Stimulated activated CD4-positive, alpha-beta T cell treated with anti-CD3 and anti-CD28 coated beads, Interleukin-12 subunit alpha, Interleukin-12 subunit beta, amount 100 ng/mL, for 24 hours (primary cell): ENCODE measurements around the gene ELF2.
"Not testable (repeated sequence)": the region's sequence is repeated elsewhere in the genome, so short reads cannot be mapped to it uniquely, and the experiment has no call there.

Source experiments
- DNase-seq, 2 experiments: peaks; one replicate each; pipeline ENCODE4 v3.0.0-alpha.2; 2020; ENCODE audit warnings: low read depth in 2 of 2

Gene ELF2

DNA sequence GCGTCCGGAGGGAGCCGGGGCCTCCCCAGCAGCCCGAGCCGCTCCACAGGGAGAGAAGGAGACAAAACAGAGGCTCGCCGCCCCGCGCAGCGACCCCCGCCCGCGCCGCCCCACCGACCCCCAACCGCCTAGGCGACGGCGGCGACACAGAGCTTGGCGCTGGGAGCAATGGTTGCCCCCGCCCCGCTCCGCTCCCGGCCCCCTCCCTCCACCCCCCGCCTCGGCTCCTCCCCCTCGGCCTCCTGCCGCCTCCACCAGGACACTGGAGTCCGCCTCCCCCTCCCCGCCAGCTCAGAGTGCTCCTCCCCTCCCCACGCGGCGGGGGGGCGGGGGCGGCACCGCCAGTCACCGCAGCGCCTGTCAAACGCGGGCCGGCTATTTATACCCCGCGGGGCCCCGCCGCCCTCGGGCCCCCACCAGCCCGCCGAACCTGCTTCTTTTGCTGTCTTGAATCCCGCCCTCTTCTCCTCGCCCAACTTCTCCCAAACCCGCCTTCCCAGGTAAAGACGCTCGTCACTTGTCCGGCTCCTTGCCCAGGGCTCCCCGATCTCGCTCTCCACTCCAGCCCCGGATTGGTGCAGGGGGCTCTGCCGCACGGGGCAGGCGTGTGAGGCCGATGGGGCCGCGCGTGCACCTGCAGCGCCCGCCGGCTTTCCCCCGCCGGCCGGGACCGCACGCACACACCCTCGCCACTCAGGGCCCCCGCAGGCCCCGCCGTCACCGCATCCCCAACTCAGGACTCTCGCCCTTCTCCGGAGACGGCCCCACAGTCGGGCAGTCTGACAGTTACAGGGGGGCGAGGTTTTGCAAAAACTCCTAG lies at the start of gene ELF2:
Gene ELF2 (minus strand): TSS at position 170 of the 820 bp plus-strand sequence. CDS start 39,517 bp downstream, outside the sequence.
- DNase-seq, result peak; percentile 67 to 75

DNA sequence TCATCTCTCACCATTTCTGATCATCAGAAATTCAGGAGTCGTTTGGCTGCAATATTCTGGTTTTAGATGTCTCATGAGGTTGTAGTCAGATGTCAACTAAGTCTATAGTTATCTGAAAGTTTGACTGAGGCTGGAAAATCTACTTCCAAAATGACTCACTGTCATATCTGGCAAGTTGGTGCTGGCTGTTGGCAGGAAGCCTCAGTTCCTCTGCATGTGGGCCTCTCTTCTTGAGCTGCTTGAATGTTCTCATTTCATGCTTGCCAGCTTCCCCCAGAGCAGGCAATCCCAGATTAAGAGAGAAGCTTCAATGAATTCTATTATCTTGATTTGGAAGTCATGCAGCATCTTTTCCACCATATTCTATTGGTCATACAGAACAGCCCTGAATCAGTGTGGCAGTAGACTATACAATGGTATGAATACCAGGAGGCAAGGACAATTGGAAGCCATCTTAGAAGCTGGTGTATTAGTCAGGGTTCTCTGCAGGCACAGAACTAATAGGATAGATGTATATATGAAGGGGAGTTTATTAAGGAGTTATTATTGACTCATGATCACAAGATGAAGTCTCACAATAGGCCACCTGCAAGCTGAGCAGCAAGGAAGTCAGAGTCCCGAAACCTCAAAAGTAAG lies 46.8 kb upstream of the ELF2 start:
- DNase-seq, result peak in 1 of 2 experiments; percentile 8

DNA sequence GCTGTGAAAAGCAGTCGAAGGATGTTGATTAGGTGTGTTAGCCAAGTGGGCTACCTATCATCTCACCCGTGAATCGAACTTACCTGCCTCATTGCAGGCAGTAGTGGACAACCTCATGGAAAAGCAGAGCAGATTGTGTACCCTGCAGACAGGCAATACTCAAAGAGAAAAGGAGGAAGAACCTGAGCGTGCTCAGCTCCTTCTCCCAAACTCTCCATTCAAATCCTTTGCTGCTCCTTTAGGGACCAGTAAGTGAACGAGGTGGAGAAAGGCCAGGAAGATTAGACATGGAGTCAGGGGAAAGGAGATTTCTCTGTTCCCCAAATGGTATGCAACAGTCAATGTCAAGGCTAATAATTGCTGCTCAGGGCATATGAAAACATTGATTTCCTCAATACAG lies 45.2 kb upstream of the ELF2 start:
- no peak for DNase-seq

DNA sequence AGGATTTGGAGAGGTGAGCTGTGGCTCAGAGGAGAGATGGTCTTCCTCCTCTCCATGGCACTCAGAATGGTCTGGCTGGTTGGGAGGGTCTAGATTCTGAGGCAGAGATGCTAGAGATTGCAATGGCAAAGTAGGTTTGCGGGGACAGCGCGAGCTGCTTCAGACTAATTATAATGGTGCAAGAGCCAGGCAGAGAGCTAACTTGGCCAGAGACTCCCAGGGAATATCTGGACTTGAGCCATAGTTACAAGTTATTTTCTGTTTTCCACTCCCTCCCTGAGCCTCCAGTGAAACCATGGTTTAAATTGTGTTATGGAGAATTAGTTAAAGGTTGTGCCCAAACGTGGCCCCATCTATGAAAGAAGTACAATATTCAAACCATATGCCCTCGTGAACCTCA lies 44.7 kb upstream of the ELF2 start:
- DNase-seq, result no peak

DNA sequence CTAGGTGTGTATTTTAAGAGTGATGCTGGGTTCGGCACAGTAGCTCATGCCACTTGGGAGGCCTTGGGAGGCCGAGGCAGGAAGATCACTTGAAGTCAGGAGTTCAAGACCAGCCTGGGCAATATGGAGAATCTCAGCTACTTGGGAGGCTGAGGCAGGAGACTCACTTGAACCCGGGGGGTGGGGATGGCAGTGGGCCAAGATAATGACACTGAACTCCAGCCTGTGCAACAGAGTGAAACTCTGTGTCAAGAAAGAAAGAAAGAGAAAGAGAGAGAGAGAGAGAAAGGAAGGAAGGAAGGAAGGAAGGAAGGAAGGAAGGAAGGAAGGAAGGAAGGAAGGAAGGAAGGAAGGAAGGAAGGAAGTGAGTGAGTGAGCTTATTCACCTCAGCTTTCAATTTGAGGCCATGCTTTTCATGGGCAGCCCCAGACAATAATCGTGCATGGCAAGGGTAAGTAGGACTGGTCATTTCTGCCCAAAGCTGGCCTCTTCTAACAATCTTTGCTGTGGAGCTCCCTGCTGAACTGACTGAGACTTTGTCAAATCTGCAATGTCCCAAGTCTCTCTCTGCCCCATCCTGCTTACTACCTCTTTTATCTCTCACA lies 42.5 kb upstream of the ELF2 start:
- DNase-seq, result no peak

DNA sequence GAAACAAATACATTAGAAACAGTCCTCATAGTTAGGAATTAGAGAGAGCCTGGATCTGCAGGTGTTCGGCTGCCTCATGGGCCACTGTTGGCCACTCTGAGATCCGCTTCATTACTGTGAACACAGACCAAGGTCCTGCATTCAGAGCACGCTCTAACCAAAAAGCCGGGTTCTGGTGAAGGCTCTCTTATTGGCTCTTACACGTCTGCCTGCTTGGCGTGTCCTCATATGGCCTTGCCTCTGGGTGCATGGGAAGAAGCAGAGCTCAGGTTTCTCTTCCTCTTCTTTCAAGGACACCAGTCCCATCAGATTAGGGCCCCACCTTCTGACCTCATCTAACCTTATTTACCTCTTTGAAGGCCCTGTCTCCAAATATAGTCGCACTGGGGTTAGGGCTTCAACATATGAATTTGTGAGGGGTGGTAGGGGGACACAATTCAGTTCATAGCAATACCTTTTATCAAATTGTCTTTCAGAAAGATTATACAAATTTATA lies 37.1 kb upstream of the ELF2 start:
- DNase-seq, result no peak

DNA sequence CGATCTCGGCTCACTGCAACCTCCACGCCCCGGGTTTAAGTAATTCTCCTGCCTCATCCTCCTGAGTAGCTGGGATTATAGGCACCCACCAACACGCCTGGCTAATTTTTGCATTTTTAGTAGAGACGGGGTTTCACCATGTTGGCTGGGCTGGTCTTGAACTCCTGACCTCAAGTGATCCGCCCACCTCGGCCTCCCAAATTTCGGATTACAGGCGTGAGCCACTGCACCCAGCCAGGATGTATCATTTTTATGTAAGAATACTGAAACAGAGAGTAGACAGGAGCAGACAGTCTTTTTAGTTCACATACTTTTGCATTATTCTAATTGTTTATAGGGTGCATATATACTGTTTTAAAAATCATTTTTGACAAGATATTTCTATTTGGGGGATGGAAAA lies 36.6 kb upstream of the ELF2 start:
- not testable (repeated sequence) for DNase-seq

DNA sequence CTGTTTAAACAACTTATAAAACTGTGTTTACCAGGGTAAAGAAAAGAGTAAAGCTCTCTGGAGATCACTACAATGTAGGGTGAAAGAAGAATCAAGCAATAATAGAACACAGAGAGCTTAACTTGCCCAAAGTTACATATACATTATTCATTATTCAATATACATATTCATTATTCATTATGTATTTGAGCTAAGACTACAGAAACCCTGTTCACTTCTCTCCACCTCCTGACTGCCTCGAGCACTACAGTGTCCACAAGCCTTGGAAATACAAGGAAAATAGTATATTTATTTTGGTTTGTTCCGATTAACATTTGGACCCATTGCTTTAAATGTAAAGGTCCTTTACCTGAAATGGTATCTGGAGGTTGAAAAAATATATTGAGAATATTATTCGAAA lies 35.9 kb upstream of the ELF2 start:
- no peak for DNase-seq

DNA sequence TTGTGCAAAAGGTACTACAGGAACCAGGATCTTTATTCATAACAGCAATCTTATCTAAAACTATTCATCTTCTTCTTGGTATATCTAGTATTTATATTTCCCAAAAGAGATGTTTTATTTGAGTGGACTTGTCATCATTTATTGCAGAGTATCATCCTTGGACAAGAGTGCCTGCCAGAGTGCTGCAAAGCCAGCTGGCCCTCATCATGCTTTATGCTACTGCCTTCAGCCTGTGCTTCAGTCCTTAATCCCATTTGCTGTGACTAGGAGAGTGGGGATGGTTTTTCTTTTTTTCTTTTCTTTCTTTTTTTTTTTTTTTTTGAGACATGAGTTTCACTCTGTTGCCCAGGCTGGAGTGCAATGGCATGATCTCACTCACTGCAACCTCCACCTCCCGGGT lies 33.5 kb upstream of the ELF2 start:
- no peak for DNase-seq

DNA sequence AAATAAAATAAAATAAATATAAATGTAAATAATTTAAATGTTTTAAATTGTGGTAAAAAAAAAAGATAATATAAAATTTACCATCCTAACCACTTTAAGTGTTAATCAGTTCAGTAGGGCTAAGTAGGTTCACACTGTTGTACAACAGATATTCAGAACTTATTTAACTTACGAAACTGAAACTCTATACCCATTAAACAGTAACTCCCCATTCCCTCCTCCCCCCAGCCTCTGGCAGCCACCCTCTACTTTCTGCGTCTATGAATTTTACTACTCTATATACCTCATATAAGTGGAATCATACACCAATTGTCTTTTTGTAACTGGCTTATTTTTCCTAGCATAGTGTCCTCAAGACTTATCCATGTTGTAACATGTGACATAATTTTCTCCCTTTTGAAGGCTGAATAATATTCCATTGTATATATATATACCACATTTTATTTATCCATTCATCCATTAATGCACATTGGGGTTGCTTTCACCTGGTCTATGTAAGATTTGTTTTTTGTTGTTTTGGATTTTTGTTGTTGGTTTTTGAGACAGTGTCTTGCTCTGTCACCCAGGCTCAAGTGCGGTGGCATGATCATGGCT lies 32.5 kb upstream of the ELF2 start:
- no peak for DNase-seq

DNA sequence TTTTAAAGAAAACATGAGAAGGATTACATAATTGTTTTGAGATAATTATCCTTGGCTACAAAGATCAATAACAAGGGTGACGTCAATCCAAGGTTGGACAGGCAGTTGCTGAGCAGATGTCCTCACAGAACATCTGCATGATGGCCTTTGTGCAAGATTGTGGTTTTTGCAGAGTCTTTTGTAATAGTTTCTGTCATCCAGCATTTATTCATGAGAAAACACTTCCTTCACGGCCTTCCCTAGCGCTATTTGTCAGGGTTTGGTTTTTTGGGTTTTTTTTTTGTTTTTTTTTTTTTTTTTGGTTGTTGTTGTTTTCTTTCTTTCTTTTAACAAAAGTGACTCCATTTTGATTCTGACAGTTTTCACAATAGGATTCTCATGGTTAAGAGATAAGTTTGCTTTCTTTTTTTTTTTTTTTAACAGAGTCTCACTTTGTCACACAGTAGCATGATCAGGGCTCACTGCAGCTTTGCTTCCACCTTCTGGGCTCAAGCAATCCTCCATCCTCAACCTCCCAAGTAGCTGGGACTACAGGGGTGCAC lies 31.5 kb upstream of the ELF2 start:
- no peak for DNase-seq

DNA sequence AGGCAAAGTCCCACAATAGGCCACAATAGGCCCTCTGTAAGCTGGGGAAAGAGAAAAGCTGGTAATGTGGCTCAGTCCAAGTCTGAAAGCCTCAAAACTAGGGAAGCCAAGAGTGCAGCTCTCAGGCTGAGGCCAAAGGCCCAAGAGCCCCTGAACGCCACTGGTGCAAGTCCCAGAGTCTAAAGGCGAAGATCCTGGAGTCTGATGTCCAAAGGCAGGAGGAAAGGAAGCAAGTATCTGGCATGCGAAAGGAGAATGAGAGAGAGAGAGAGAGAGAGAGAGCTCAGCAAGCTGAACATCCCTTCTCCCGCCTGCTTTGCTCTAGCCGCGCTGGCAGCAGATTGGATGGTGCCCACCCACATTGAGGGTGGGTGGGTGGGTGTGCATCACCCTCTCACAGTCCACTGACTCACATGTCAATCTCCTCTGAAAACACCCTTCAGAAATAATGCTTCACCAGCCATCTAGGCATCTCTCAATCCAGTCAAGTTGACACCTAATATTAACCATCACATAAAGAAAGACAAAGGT lies 30.9 kb upstream of the ELF2 start:
- DNase-seq, result no peak

DNA sequence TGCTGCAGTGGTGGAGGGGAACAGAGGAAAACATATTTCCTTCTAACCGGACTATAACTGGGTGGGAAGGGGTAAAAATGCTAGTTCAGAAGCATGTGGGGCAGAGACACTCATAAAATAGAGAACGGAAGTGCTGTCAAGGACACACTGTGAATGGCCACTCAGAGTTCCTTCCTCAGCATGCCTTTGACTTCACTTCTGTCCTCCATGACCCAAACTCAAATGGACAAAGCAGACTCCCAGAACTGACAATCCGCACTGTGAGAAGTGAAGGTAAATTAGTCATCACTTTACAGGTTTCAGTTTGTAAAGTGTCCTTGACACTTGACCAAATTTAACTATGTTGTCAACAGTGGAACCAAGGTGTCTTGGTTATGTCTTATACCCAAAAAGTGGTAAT lies 30.2 kb upstream of the ELF2 start:
- no peak for DNase-seq

DNA sequence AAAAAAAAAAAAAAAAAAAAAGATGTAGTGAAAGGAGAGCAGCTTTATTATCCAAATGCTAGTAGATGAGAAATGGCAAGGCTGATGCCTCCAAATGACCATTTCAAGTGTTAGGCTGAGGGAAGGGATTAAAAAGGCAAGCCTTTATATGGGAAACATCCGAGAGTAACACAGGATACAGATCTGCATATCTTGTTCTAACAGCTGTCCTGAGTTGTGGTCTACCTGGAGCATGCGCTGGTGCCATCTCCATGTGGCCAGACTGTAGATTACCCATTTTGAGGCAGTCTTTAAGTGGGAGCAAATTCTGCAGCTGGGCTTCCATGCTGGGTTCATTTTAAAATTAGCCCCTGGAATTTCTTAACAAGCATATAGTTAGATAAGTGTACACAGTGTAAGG lies 26.0 kb upstream of the ELF2 start:
- no peak for DNase-seq

DNA sequence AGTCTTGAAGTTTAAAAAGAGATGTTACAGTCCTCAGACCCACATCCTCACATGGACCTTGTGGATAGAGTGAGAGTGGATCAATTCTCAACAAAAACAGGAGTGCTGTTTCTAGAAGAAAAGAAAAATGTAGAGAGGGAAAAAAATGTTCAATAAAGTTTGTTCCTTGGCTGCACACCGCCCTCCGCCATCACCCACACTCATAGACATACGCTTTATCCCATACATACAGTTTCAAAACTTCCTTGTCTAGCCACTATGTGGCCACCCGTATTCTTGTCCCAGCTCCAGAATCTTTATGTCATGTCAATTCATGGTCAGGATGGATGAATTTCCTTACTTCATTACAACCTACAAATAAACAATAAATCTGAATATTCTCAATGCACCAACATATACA lies 23.5 kb upstream of the ELF2 start:
- DNase-seq, result no peak

DNA sequence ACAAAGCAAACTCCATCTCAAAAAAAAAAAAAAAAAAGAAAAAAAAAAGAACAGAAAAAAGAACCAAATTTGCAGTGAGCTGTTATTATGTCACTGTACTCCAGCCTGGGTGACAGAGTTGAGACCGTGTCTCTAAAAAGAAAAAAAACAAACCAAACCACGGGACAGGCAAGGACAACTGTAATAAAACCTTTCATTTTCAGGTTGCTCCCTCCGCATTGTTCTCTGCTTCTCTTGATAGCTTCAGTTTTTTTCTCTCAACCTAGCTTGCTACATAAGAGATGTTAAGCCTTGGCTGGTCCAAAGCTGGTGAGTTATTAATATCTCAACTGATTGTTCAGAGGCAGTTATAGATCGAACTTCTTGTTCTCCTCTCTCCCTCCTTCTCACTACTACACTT lies 23.1 kb upstream of the ELF2 start:
- no peak for DNase-seq

DNA sequence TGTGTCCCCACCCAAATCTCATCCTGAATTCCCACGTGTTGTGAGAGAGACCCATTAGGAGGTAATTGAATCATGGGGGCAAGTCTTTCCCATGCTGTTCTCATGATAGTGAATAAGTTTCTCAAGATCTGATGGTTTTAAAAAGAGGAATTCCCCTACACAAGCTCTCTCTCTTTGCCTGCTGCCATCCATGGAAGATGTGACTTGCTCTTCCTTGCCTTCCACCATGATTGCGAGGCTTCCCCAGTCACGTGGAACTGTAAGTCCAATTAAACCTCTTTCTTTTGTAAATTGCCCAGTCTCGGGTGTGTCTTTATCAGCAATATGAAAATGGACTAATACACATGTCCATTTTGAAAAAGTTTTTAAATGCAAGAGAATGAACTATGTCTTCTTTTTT lies 20.2 kb upstream of the ELF2 start:
- DNase-seq, result not testable (repeated sequence)

DNA sequence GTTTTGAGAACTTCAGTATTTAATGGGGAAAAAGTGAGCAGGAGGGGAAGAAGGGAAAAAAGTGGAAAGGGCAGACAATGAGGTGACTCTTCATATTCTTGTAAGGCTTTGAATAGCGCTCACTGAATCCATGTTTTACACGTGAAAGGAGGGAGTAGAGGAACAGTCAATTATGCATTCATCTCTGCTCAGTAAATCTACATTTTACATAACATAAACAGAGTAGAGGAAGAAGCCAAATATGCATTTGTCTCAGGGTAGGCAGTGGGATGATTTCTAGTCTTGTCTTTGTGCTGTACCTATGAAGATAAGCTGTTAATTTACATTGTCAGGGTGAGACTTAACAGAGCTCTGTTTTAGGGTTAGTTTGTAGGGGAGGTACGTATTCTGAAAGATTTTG lies 19.4 kb upstream of the ELF2 start:
- DNase-seq, result no peak

DNA sequence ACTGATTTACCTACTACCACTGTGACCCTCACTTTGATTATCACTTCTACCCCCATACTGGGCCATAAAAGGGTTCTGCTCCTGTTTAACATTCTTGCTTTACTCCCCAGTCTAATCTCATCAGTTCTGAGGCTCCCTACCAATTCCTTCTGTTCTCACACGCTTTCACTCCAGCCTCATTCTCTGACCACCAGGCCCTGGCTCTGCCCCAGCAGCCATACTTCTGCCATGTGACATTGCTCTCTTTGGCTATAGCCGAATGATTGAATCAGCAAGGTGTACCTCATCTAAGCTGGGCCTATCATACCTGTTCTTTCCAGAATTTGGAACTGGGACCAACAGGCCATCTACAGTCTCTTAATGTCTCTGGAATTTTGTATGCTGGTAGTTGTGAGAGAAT lies 14.4 kb upstream of the ELF2 start:
- DNase-seq, result no peak

DNA sequence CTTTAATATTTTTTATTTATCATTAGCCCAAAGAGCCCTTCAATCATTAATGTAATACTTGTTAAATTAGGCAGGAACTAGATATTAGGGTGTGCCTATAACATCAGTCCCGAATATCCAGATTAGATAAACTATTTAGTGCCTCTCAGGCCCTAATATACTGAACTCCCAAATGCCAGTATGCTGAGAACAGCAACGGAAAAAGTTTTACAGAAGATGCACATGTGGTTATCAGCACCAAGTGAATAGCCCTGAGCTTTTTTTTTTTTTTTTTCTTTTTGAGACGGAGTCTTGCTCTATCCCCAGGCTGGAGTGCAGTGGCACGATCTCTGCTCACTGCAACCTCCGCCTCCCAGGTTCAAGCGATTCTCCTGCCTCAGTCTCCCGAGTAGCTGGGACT lies 13.0 kb upstream of the ELF2 start:
- no peak for DNase-seq

DNA sequence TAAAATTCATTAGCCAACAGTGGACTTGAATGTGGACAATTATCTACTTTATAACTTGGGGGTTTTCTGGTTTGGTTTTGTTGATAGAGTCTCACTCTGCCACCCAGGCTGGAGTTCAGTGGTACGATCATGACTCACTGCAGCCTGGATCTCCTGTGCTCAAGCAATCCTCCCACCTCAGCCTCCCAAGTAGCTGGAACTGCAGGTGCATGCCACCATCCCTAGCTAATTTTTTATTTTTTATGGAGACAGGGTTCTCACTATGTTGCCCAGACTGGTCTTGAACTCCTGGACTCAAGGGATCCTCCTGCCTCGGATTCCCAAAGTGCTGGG lies 12.4 kb upstream of the ELF2 start:
- no peak for DNase-seq
